ES-I3 (cell line): ENCODE measurements around the gene SETD6.
A peak's percentile ranks its signal among the peaks of the same experiment; 100 is the strongest.

Experiments used
- H3K36me3 ChIP-seq: 2 replicates; pipeline ENCODE4 v1.6.1; 2013; ENCODE audit warnings: mild to moderate bottlenecking, low read length, control low read depth, moderate library complexity; ENCODE audit not compliant: insufficient read depth
- H3K4me1 ChIP-seq: 2 replicates; pipeline ENCODE4 v1.6.1; 2013; ENCODE audit warnings: mild to moderate bottlenecking, control low read depth, low read length; ENCODE audit not compliant: insufficient read depth
- H3K9ac ChIP-seq: 2 replicates; pipeline ENCODE4 v1.6.1; 2013; ENCODE audit warnings: low read depth, mild to moderate bottlenecking, low read length, moderate library complexity
- H3K9me3 ChIP-seq: 2 replicates; pipeline ENCODE4 v1.6.1; 2013; ENCODE audit warnings: mild to moderate bottlenecking, low read length, moderate library complexity; ENCODE audit not compliant: control insufficient read depth, insufficient read depth

Gene SETD6

DNA sequence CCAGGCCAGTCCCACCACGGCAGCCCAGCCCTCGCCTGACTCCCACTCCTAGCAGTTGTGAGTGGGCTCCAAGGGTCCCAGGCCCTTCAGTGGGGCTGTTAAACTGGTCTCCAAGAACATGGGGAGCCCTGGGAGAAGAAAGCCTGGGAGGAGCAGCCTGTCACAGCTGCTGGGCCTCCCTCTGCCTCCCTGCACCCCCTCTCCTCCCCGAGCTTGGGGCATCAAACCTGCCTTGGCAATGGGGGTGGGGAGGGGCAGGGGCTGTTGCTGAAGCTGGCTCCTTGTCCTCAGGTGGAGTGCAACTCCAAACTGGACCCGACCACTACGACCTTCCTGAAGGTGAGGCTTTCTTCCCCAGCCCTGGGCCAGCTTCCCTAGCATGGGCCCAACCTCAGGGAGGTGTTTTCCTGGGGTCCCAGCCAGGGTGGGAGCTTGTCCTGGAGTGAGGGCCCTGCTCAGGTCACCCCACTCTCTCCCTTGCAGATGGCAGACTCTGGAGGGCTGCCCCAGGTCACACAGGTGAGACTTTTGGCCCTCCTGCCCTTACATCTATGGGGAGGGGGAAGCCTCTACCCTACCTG lies 6.6 kb upstream of the SETD6 start:
- Histone ChIP-seq H3K9ac (no peak overlapping the region), H3K36me3 (no peaks in the 10 kb centered on the region; the same call in 1 of the 2 replicates), H3K4me1 (no peaks in the 10 kb centered on the region), H3K9me3 (no peaks in the 10 kb centered on the region)

DNA sequence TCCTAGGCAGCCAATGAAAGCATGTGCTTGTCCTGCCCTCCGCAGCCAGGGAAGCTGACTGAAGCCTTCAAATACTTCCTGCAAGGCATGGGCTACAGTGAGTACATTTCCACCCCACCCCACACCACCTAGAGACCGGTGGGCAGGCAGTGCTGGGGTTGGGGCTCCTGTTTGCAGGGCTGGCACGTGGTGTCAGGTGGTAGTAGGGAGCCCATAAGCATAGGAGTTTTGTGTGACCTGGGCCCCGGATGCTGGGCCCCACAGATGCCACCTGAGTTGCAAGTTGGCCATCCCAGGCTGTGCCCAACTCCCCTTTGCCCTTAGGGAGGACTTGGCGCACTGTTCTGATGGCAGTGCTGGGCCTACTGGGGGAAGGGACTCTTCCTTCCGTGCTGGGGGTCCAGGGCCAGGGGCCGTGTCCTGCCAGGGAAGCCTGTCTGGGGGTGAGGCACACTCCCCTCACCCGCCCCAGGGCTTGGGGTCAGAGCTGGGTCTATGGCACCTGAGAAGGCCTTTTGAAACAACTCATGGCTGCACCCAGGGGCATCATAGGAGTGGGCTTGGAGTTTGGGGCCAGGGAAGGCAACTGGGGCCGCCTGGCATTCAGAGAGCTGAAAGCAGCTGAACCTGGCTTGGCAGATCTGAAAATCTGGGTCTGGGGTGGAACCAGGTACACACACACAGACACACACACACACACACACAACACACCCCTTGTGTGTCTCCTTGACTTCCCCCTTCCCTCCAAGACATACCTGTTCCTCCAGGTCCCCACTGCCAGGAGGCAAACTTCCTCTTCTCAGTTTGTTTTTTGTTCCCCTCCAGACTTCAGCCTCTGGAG lies 5.8 kb upstream of the SETD6 start:
- Histone ChIP-seq H3K9ac (no peak overlapping the region), H3K4me1 (no peaks in the 10 kb centered on the region)

GRCh38 chr16:58510097-58510775 lies 5.1 kb upstream of the SETD6 start:
- no peaks in the 10 kb centered on the region for H3K9me3 ChIP-seq
- H3K4me1 ChIP-seq, result no peaks in the 10 kb centered on the region
- H3K36me3 ChIP-seq, result no peaks in the 10 kb centered on the region; the same call in 1 of the 2 replicates
- H3K9ac ChIP-seq, result no peak overlapping the region

More for the DNA sequence above, 5.8 kb upstream of the SETD6 start:
- no peaks in the 10 kb centered on the region; the same call in 1 of the 2 replicates for H3K36me3 ChIP-seq
- no peaks in the 10 kb centered on the region for H3K9me3 ChIP-seq

DNA sequence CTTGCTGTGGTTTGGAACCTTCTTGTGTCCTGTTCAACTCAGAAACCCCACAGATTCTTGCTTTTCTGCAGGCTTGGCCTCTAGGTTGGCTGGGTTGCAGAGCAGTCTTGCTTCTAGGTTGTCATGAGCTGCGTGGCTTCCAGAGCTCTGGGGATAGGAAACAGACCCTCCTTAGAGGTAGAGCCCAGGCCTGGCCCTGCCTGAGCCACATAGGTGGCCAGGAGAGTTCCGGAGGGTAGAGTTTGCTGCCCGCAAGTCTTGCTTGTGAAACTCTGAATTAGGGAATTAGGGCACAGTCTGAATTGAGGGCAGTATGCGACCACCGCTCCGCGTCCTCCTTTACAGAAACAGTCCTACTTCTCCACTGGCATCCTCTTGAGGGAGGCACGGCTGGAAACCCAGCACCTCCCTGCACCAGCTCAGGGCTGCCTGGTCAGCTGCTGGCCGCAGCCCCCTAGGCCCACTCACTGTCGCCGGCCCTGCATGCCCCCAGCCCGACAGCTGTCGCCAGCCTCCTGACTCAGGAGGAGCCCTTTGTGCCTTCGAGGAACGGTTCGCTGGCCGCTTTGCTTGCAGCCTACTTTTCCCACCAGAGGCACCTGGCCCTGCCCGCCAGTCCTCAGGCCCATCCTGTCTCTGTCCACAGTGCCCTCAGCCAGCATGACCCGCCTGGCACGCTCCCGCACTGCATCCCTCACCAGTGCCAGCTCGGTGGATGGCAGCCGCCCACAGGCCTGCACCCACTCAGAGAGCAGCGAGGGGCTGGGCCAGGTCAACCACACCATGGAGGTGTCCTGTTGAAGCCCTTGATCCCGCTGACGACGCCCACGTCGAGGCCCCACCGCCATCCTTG lies 4.3 kb upstream of the SETD6 start:
- Histone ChIP-seq H3K4me1 (no peaks in the 10 kb centered on the region), H3K9me3 (no peaks in the 10 kb centered on the region), H3K9ac (no peak overlapping the region), H3K36me3 (no peaks in the 10 kb centered on the region; the same call in 1 of the 2 replicates)

DNA sequence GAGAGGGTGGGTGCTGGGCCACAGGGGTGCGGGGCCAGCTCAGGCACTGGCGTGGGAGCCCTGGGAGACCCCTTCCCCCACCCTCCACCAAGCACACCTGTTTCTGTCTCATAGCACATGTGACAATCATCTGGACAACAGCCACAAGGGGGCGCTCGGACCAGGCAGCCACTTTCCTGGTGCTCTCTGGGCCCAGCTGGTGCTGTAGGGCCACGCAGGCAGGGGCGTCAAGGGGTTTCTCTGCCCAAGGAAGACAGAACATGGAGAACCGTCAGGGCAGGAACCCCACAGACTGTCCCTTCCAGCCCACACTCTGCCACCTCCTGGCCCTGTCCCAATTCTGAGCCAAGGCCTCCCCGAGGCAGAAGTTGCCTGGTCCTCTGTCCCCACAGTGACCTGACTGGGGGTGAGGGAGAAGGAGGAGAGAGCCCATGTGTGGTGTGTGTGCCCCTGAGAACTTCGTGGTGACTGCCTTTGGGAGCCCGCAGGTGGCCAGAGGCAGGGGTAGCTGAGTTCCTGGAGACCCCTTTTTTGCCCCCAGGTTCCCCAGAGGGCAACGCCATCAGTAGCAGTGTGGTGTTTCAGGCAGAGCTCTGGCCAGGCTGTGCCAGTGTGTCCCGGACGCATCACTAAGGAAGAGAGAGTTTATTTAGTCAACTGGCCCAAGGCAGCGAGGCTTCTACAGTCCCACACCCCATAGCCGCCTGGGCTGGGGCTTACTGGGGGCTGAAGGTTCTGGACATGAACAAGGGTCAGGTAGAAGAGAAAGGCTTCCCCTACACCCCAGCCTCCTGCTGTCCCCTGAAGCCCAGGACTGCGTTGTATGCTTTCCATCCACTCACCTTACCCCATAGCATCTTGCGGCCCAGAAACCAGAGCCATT lies 3.1 kb upstream of the SETD6 start:
- Histone ChIP-seq H3K36me3 (peaks cover 2% of the 10 kb centered on the region; the same call in 1 of the 2 replicates), H3K9me3 (no peaks in the 10 kb centered on the region), H3K9ac (no peak overlapping the region)

DNA sequence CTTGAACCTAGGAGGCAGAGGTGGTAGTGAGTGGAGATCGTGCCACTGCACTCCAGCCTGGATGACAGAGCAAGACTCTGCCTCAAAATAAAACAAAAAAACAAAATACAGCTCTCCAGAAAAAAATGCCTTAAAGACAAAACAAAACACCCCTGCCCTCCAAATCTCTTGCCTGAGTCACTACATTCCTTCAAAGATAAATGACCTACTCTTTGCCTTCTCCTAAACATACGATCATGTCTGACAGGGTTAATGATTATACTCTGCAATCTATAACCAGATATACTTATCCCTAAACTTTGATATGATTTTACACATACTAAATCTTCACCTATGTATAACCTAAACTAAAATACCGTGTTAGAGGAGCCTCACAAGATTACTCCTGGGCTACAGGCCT lies 1.4 kb upstream of the SETD6 start:
- no peaks in the 10 kb centered on the region for H3K9me3 ChIP-seq
- H3K36me3 ChIP-seq, result peaks cover 10% of the 10 kb centered on the region
- 0 out of 2 replicates have a peak, but pooled peaks cover 5% of the 10 kb centered on the region for H3K4me1 ChIP-seq
- H3K9ac ChIP-seq, result no peak overlapping the region

More for the DNA sequence above, 3.1 kb upstream of the SETD6 start:
- 0 out of 2 replicates have a peak, but pooled peaks cover 5% of the 10 kb centered on the region for H3K4me1 ChIP-seq

DNA sequence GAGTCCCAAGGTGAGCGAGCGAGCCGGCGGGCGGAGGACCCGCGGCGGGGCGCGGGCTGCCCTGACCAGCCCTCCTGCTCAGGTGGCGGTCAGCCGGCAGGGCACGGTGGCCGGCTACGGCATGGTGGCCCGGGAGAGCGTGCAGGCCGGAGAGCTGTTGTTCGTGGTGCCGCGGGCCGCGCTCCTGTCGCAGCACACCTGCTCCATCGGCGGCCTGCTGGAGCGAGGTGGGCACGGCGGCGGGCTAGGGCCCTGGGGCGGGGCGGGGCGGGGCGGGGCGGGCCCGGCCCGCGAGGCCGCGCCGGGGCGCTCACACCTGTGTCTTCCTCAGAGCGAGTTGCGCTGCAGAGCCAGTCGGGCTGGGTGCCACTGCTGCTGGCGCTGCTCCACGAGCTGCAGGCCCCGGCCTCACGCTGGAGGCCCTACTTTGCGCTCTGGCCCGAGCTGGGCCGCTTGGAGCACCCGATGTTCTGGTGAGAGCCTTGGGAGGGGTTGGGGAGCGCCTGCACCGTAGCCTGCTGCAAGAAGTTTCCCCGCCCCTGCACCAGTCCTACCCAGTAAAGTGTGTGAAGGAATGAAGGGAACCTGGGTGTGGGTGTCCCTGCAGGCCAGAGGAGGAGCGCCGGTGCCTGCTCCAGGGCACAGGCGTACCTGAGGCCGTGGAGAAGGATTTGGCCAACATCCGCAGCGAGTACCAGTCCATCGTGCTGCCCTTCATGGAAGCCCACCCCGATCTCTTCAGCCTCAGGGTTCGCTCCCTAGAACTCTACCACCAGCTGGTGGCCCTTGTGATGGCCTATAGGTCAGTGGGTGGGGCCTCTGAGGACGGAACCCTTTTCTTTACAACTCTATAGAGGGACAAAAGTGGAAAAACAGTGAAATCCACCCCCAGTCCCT lies 802 bp downstream of the SETD6 start:
- peak overlapping the region; percentile 98 for H3K9ac ChIP-seq
- H3K36me3 ChIP-seq, result peaks cover 22% of the 10 kb centered on the region
- H3K4me1 ChIP-seq, result 0 out of 2 replicates have a peak, but pooled peaks cover 5% of the 10 kb centered on the region
- H3K9me3 ChIP-seq, result no peaks in the 10 kb centered on the region

GRCh38 chr16:58516768-58517107 lies 1.4 kb downstream of the SETD6 start:
- no peak overlapping the region for H3K9ac ChIP-seq

GRCh38 chr16:58518083-58518979 lies 3.0 kb downstream of the SETD6 start:
- Histone ChIP-seq H3K36me3 (peaks cover 30% of the 10 kb centered on the region), H3K9me3 (no peaks in the 10 kb centered on the region), H3K9ac (no peak overlapping the region), H3K4me1 (0 out of 2 replicates have a peak, but pooled peaks cover 5% of the 10 kb centered on the region)

More at GRCh38 chr16:58516768-58517107, 1.4 kb downstream of the SETD6 start:
- no peaks in the 10 kb centered on the region for H3K9me3 ChIP-seq
- peaks cover 24% of the 10 kb centered on the region for H3K36me3 ChIP-seq
- 0 out of 2 replicates have a peak, but pooled peaks cover 5% of the 10 kb centered on the region for H3K4me1 ChIP-seq

DNA sequence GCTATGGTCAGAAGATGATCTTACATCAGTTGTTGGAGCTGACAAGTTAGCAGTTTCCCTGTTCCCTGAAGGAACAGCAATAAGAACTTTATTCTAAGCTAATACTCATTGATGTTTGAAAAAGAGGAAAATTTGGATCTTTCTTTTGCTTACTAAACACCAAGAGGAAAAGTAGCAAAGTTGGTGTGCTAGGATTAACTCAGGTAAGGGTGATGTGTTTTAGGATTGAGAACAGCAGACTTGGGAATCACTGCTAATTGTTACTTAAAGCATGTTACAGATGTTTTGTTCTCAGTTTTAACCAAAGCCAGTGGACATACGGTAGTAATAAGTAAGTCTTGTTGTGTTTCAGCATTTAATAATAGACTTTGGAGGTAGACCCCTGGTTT lies 3.7 kb downstream of the SETD6 start:
- peaks cover 33% of the 10 kb centered on the region for H3K36me3 ChIP-seq
- H3K9me3 ChIP-seq, result no peaks in the 10 kb centered on the region
- 0 out of 2 replicates have a peak, but pooled peaks cover 5% of the 10 kb centered on the region for H3K4me1 ChIP-seq
- no peak overlapping the region for H3K9ac ChIP-seq

DNA sequence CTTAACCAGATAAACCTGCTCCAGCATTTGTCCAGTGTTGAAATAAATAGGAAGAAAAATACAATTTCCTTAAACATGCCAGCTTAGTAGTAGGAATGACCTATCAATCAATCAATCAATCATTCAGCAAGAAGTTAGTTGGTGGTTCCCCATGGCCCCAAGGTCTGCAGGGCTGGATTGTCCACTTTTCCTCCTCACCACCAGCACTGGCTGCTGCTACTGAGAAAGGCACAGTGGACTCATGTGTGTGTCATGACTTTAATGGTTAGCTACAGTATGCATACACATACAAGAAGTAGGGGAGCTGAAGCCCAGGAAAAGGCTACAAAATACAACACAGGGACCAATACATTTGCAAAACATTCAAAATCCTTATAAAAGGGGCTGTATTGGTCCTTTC lies 4.4 kb downstream of the SETD6 start:
- no peaks in the 10 kb centered on the region for H3K9me3 ChIP-seq
- H3K36me3 ChIP-seq, result peaks cover 37% of the 10 kb centered on the region
- 0 out of 2 replicates have a peak, but pooled peaks cover 5% of the 10 kb centered on the region for H3K4me1 ChIP-seq
- H3K9ac ChIP-seq, result no peak overlapping the region

- Histone ChIP-seq H3K9ac (no peak overlapping the region), H3K9me3 (no peaks in the 10 kb centered on the region), H3K36me3 (peaks cover 60% of the 10 kb centered on the region), H3K4me1 (no peaks in the 10 kb centered on the region)
Observed at GRCh38 chr16:58530179-58530578, 14.9 kb downstream of the SETD6 start.
